ENCODE measurements around the gene SUGT1. TPM values are rescaled to one million over a fixed set of nuclear protein-coding genes. Genes with fewer than 3 reads are reported as not detected.
"Not testable (repeated sequence)": the region's sequence is repeated elsewhere in the genome, so short reads cannot be mapped to it uniquely, and the experiment has no call there.

The SUGT1 gene
- total RNA-seq, 6 experiments from 2014 or later, result 15.4 to 29.3 (median 23.9) TPM

DNA sequence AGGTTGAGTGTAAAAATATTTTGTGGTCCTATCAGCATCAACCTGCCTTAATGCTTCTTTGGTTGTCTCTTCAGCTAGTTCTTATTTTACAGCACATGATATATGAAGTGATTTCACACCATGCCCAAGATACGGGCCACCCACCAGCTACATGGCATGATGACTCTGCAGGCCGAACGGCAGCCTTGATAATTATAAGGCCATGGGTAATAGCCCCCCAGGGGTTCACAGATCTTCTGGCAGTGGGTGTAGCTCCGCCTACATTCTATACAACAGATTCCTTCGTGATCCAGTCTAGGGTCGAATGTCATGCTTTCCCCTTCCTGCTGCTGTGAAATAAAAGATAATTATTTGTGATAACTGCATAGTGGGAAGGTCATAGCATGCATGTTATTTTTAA, 50.8 kb downstream of the SUGT1 start:
- Histone ChIP-seq H3K27ac (no peak overlapping the region), H3K4me1 (no peaks in the 10 kb centered on the region), H3K4me3 (no peak overlapping the region), H3K27me3 (no peaks in the 10 kb centered on the region), H3K9me3 (no peaks in the 10 kb centered on the region), H3K36me3 (no peaks in the 10 kb centered on the region)
- intact Hi-C loops (cut with DNase I), result no loop called here
- no peak for TF ChIP-seq CTCF (IDR thresholded peaks at IDR 0.05)
- no peak for TF ChIP-seq POLR2A (IDR thresholded peaks at IDR 0.05)
- 71% methylated on average over 4 of the region's 6 CpGs for WGBS (ENCODE audit: insufficient coverage, low coverage, low lambda C conversion rate, missing lambda C conversion rate)
- DNase-seq, result no peak
- ATAC-seq, result no peak

DNA sequence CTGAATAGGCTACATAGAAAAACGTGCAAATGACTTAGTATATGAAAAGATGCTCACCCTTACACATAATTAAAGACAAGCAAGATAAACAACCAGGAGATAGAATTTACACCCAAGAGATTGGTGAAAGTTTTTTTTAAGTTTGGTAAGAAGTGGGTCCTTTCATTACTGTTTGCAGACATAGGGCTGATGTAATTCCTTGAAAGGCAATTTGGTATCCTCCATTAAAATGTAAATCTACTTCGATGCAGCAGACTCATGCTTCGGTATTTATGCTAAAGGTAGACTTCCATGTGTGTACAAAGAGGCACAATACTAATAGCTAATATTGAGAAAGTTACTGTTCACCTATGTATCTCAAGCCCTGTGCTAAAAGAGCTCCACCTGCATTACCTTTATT, 53.4 kb downstream of the SUGT1 start:
- intact Hi-C loops (cut with DNase I), result no loop called here
- no peak for DNase-seq
- ATAC-seq, result no peak
- no peak for TF ChIP-seq CTCF (IDR thresholded peaks at IDR 0.05)
- TF ChIP-seq POLR2A (IDR thresholded peaks at IDR 0.05), result no peak
- Histone ChIP-seq H3K27ac (no peak overlapping the region), H3K36me3 (no peaks in the 10 kb centered on the region), H3K27me3 (no peaks in the 10 kb centered on the region), H3K4me1 (no peaks in the 10 kb centered on the region), H3K4me3 (no peak overlapping the region), H3K9me3 (no peaks in the 10 kb centered on the region)
- WGBS (ENCODE audit: insufficient coverage, low coverage, low lambda C conversion rate, missing lambda C conversion rate), result 71% methylated on average over 3 of the region's 3 CpGs

- WGBS (ENCODE audit: insufficient coverage, low coverage, low lambda C conversion rate, missing lambda C conversion rate), result 80% methylated on average over 1 of the region's 1 CpG
- intact Hi-C loops (cut with DNase I), result no loop called here
Observed at GRCh38 chr13:52707375-52707774, 54.7 kb downstream of the SUGT1 start.

DNA sequence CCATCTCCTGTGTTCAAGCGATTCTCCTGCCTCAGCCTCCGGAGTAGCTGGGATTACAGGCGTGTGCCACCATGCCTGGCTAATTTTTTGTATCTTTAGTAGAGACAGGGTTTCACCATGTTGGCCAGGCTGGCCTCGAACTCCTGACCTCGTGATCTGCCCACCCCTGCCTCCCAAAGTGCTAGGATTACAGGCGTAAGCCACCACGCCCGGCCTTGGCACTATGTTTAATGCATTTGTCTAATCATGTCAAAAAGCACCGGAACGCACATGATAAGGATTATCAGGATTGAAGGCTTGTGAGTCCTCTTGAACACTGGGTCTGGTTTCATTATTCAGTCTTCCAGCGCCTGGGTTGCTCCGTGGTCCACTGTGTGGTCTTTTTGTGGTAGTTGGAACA, 55.6 kb downstream of the SUGT1 start:
- H3K9me3 ChIP-seq; ATAC-seq; H3K4me3 ChIP-seq; H3K36me3 ChIP-seq; DNase-seq; H3K4me1 ChIP-seq; H3K27ac ChIP-seq; intact Hi-C loops (cut with DNase I); H3K27me3 ChIP-seq: not testable (repeated sequence)
- 78% methylated on average over 12 of the region's 12 CpGs for WGBS (ENCODE audit: insufficient coverage, low coverage, low lambda C conversion rate, missing lambda C conversion rate)

More at GRCh38 chr13:52707375-52707774, 54.7 kb downstream of the SUGT1 start:
- Histone ChIP-seq H3K4me3 (no peak overlapping the region), H3K36me3 (no peaks in the 10 kb centered on the region), H3K27ac (no peak overlapping the region), H3K27me3 (no peaks in the 10 kb centered on the region), H3K9me3 (no peaks in the 10 kb centered on the region), H3K4me1 (no peaks in the 10 kb centered on the region)
- TF ChIP-seq CTCF (IDR thresholded peaks at IDR 0.05), result no peak
- no peak for TF ChIP-seq POLR2A (IDR thresholded peaks at IDR 0.05)
- DNase-seq, result no peak
- no peak for ATAC-seq

- H3K36me3 ChIP-seq, result no peaks in the 10 kb centered on the region
- no peak overlapping the region for H3K4me3 ChIP-seq
- ATAC-seq (no peak), DNase-seq (no peak)
- no peaks in the 10 kb centered on the region for H3K9me3 ChIP-seq
- no peaks in the 10 kb centered on the region for H3K27me3 ChIP-seq
- no peaks in the 10 kb centered on the region for H3K4me1 ChIP-seq
- 65% methylated on average over 2 of the region's 3 CpGs for WGBS (ENCODE audit: insufficient coverage, low coverage, low lambda C conversion rate, missing lambda C conversion rate)
- intact Hi-C loops (cut with DNase I), result no loop called here
- H3K27ac ChIP-seq, result no peak overlapping the region
- no peak for TF ChIP-seq CTCF (IDR thresholded peaks at IDR 0.05)
- TF ChIP-seq POLR2A (IDR thresholded peaks at IDR 0.05), result no peak
Observed at GRCh38 chr13:52711286-52711685, 58.6 kb downstream of the SUGT1 start.
